Measurements from ENCODE around the gene NBPF1.
"Not testable (repeated sequence)": the region's sequence is repeated elsewhere in the genome, so short reads cannot be mapped to it uniquely, and the experiment has no call there.

- not testable (repeated sequence) for TF ChIP-seq CTCF (IDR thresholded peaks at IDR 0.05); ZFX (IDR thresholded peaks at IDR 0.05; ENCODE audit: borderline replicate concordance)
Measured at GRCh38 chr1:16648250-16648649, 34.9 kb upstream of the NBPF1 start.

Measured in 22Rv1 (cell line).